Cardiac atrium fibroblast (primary cell): ENCODE measurements around the gene TTLL4. TPM values are rescaled to one million over a fixed set of nuclear protein-coding genes. Genes with fewer than 3 reads are reported as not detected.

Experiments used
- total RNA-seq: library from RNA; depleted of rRNA; stranded (reverse); fragments of >200 nt; gene quantifications from 2 replicates; pipeline ENCODE4 v1.2.3, GENCODE V29; 2015

TTLL4 gene
- 9.9 and 43.9 TPM in 2 replicates for total RNA-seq

GRCh38 chr2:218710687-218711549, at the start of gene TTLL4:
TSS of gene TTLL4 (plus strand) at chr2:218710835. CDS start at chr2:218737677, 26,842 bp downstream.

GRCh38 chr2:218671654-218672566, 38.7 kb upstream of the TTLL4 start, which contains the start of the genes RNF25 and STK36:
TSS of gene RNF25 (minus strand) at chr2:218672002. CDS start at chr2:218671970, 32 bp downstream.
TSS of gene STK36 (plus strand) at chr2:218672086. CDS start at chr2:218672830, 744 bp downstream.

GRCh38 chr2:218781691-218782527, 71.3 kb downstream of the TTLL4 start, which contains the start of gene CYP27A1:
TSS of gene CYP27A1 (plus strand) at chr2:218782147. CDS start at chr2:218782183, 36 bp downstream.

Other genes with a start within 250 kb of the TTLL4 start
- 4.2 and 6.5 TPM in 2 replicates for gene USP37, start 142.5 kb upstream of the TTLL4 start, total RNA-seq
- gene CNOT9, start 142.0 kb upstream of the TTLL4 start, total RNA-seq, result 38.5 and 49.6 TPM in 2 replicates
- 0.49 and 1.3 TPM in 2 replicates for gene PLCD4, start 102.9 kb upstream of the TTLL4 start, total RNA-seq
- gene ZNF142, start 51.2 kb upstream of the TTLL4 start, total RNA-seq, result 4.9 and 7.9 TPM in 2 replicates
- gene BCS1L, start 51.2 kb upstream of the TTLL4 start, total RNA-seq, result 19.8 and 27.3 TPM in 2 replicates
- gene RNF25, start 38.8 kb upstream of the TTLL4 start, total RNA-seq, result 14.4 and 26.9 TPM in 2 replicates
- 20.1 and 21.7 TPM in 2 replicates for gene STK36, start 38.7 kb upstream of the TTLL4 start, total RNA-seq
- gene CYP27A1, start 71.3 kb downstream of the TTLL4 start, total RNA-seq, result 2.7 and 2.9 TPM in 2 replicates
- not detected in 2 replicates for gene PRKAG3, start 121.0 kb downstream of the TTLL4 start, total RNA-seq
- gene WNT6, start 149.0 kb downstream of the TTLL4 start, total RNA-seq, result not detected in 2 replicates
- not detected in 2 replicates for gene WNT10A, start 170.0 kb downstream of the TTLL4 start, total RNA-seq
- gene CDK5R2, start 248.8 kb downstream of the TTLL4 start, total RNA-seq, result not detected in 2 replicates